NCI-H146 (cell line): ENCODE measurements around the gene FLRT2.

ENCODE experiments used
- DNase-seq: peaks from one replicate; lab custom pipeline; 2025; lab: John Stamatoyannopoulos, UW

Gene FLRT2

GRCh38 chr14:85530626-85531025 lies 682 bp downstream of the FLRT2 start:
- no peak for DNase-seq

- no peak for DNase-seq
Measured at GRCh38 chr14:85531141-85531586, 1.2 kb downstream of the FLRT2 start.

GRCh38 chr14:85531587-85532373 lies 1.8 kb downstream of the FLRT2 start:
- no peak for DNase-seq

- no peak for DNase-seq
Measured at GRCh38 chr14:85532374-85533022, 2.6 kb downstream of the FLRT2 start.

DNA sequence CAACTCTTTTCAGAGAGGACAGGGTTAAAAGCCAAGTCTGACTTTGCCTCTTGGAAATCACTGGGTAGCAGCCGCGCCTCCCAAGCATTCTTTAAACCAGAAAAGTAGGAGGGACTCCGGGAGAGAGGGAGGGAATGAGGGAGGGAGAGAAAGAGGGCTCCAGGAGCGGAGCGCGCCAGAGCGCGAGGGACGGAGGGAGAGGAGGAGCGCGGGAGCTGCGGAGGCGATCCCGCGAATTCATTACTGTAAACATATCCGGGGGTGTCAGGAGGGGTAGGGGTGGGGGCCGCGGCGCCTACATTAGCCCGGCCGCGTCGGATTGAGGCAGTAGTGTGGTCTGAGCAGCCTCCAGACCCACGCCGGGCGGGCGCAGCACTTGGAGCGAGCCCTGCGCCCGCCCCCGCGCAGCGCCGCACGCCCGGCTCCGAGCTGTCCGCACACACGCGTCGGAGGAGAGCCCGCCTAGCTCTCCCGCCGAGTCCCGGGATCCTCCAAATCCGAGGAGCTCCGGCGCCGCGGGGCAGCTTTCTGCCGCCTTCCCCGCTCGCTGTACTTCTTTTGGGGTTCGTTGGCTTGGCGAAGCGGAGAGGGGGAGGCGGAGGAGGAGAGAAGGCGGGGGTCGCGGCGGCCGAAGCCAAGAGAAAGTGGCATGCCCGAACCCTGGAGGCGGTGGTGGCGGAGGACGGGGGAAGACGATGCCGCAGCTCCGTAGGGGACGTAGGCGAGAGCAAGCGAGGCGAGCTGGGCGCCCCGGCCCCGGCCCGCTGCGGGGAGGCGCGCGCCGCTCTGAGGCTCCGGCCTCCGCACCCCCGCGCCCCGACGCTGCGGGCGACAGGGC lies 3.3 kb downstream of the FLRT2 start:
- peak; percentile 58 for DNase-seq

DNA sequence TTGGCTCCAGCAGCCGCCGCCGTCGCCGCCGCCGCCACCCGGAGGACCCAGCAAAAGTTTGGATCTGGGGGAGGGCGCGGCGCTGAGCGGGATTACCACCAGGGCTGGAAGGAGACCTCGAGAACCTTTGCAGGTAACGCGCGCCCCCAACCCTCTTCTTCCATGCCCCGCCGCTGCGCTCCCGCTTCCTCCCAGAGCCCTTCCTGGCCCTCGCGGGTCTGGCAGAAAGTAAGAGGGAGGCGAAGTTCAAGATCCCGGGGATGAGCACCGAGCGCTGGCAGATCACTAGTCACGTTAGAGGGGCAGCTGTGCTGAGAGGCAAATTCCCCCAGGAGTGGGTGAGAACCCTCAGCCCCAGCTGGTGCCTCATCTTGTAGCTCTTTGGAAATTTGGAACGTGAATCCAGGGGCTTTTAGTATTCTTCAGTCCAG lies 3.9 kb downstream of the FLRT2 start:
- DNase-seq = peak; percentile 48

GRCh38 chr14:85534458-85535293 lies 4.7 kb downstream of the FLRT2 start:
- peak; percentile 36 for DNase-seq

DNA sequence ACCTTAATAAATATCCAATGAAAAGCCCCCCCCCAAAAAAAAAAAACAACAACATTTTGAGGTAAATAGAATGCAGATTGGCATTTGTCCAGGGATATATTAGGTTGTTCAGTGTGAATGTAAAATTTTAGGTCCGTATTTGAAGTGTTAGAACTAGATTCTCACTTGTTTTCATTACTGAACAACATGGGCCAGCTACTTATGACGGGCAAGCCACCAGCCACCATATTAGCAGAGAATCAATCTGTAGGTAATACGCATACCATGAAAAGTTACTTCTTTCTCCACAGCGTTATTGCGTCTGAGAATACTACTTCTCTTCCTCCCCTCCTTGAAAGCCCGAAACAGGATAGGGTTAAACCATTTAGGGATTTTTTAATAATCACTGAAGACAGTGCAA lies 5.4 kb downstream of the FLRT2 start:
- no peak for DNase-seq

- DNase-seq = peak; percentile 22
Measured at GRCh38 chr14:85535991-85536832, 6.3 kb downstream of the FLRT2 start.

- no peak for DNase-seq
Measured at GRCh38 chr14:85536833-85537190, 6.9 kb downstream of the FLRT2 start.

DNA sequence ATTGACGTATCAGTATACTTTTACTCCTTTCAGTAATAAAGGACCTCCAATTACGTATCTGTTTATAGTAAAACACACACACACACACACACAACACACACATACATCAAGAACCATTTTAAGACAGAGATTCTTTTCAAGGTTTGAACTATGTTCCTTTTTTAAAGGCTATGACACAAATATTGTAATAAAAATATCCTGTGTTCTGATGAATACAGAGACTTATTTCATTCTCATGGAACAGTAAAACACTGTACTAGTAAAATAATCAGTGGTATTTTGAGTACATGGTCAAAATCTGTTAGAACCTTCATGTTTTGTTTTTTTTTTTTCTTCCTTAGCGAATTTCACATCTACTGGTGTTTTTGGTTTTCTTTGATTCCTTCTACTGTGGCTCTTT lies 7.6 kb downstream of the FLRT2 start:
- DNase-seq = no peak

- no peak for DNase-seq
Measured at GRCh38 chr14:85538636-85539035, 8.7 kb downstream of the FLRT2 start.

- DNase-seq = no peak
Measured at GRCh38 chr14:85539510-85539909, 9.6 kb downstream of the FLRT2 start.

DNA sequence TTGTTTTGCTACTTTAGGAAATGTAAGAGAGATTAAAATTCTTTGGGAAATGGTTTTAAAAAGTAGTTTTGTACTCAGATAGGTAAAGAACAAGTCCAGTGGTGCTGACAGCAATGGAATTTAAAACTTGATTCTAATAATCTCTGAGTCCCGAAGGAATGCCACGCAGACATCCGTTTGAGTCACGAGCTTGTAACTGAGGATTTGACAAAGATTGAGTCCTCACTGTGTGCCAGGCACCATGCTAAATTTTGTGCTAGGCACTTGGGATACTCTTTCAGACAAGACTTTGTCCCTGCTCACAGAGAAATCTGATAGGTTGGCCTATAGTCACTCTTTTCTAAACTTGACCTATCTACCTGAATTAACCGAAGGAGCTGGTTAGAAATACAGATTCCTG lies 12.7 kb downstream of the FLRT2 start:
- no peak for DNase-seq

GRCh38 chr14:85545738-85546137 lies 15.8 kb downstream of the FLRT2 start:
- DNase-seq = no peak

DNA sequence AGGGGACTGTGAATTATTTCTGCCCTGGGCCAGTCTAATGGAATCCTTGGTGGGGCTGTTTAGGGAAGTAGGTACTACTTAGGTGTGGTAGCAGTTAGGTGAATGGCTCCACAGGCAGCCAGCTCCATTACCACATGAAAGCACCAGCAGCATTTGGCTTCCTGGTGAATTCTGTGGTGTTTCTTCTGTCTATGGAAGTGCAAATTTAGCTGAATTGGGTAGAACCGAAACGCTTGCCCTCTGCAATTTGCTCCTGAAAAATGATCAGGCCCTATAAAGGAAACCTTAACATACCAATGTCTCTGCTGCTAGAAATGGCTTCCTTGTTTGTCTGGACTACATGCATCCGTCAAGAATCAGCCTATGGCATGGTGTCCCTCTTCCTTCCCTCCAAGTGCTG lies 16.4 kb downstream of the FLRT2 start:
- no peak for DNase-seq

DNA sequence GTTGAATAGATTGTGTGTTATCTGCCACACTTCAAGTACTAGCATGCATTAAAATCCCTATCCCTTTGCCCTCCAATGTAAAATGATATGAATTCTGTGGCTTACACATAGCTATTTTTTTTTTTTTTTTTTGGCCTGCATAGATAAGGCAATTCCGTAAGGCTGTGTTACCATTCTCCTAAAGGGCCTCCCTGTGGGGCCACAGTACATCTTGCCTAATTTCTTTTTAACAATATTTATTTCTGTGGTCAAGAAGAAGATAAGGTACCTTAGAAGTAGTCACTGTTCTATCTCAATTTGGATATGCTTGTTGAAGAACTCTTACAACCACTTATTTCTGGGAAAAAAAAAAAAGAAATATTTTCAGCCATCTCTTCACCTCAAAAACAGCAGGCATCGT lies 19.8 kb downstream of the FLRT2 start:
- no peak for DNase-seq

- no peak for DNase-seq
Measured at GRCh38 chr14:85554106-85554505, 24.2 kb downstream of the FLRT2 start.

DNA sequence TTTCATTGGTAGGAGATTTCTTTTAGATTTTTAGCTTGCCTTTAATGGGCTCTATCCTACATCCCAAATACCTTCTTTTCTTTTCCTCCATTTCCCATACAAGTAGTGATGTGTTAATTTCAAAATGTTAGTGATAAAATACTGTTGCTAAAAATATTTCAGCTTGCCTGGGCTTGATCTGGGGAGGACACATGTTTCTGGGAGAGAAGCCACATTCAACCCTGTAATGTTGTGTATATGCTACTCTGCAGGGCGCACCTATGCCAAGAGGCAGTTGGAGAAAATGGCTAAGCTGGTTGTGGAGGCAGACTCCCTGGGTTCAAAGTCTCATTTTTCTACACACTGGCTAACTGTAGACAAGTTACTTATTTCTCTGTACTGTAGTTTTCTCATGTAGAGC lies 26.3 kb downstream of the FLRT2 start:
- no peak for DNase-seq

- DNase-seq = no peak
Measured at GRCh38 chr14:85558505-85558904, 28.6 kb downstream of the FLRT2 start.

DNA sequence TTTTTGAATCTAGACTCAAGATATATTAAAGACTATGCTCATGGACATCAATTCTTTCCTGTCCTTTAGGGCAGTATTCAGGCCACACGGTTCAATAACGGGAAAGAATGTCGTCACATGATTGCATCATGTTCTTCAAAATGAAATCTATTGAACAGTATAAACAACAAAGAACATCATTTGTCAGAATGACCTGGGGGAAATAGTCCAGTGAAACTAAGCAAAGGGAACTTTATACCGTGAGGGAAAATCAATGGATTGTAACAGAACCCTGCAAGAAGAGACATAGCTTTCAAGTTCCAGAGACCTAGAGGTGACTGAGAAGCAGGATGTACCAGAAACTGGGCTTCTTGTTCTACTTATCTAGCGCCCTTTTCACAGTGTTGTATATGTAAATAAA lies 32.7 kb downstream of the FLRT2 start:
- no peak for DNase-seq
